Endometrial microvascular endothelial cells (primary cell): Measurements from ENCODE around the gene SYNPO. TPM values are rescaled to one million over a fixed set of nuclear protein-coding genes. Genes with fewer than 3 reads are reported as not detected.

Source experiments
- in situ Hi-C: cut with HindIII; loops from 2 replicates; pipeline ENCODE4 v1.10.0; 2017; ENCODE audit warnings: low sequenced_read_pairs, low pct_unique_long_range_greater_than_20kb; ENCODE audit errors: inconsistent ontology term
- total RNA-seq: library from RNA; depleted of rRNA; stranded (reverse); fragments of >200 nt; gene quantifications from one replicate; pipeline ENCODE4 v1.2.3, GENCODE V29; 2015; ENCODE audit errors: inconsistent ontology term

SYNPO gene
- 34.8 TPM for total RNA-seq

- in situ Hi-C loops, result no loop called here
These were observed at the start of gene SYNPO for GRCh38 chr5:150640311-150641005. TSS of gene SYNPO (plus strand) at chr5:150640660. CDS start at chr5:150648276, 7,616 bp downstream.

- in situ Hi-C loops, result no loop called here
These were observed 49.3 kb upstream of the SYNPO start for GRCh38 chr5:150590979-150591695.

GRCh38 chr5:150593593-150593992 lies 46.9 kb upstream of the SYNPO start:
- in situ Hi-C loops, result no loop called here

GRCh38 chr5:150593996-150594395 lies 46.5 kb upstream of the SYNPO start:
- in situ Hi-C loops, result no loop called here

GRCh38 chr5:150595466-150596031 lies 44.9 kb upstream of the SYNPO start:
- in situ Hi-C loops, result no loop called here

GRCh38 chr5:150596313-150596712 lies 44.1 kb upstream of the SYNPO start:
- in situ Hi-C loops, result no loop called here

- in situ Hi-C loops, result no loop called here
These were observed 43.6 kb upstream of the SYNPO start for GRCh38 chr5:150596826-150597225.

GRCh38 chr5:150598006-150598405 lies 42.5 kb upstream of the SYNPO start:
- in situ Hi-C loops, result no loop called here

- in situ Hi-C loops, result no loop called here
These were observed 41.6 kb upstream of the SYNPO start for GRCh38 chr5:150598821-150599273.

- in situ Hi-C loops, result no loop called here
These were observed 41.2 kb upstream of the SYNPO start for GRCh38 chr5:150599281-150599680.

- in situ Hi-C loops, result no loop called here
These were observed 40.4 kb upstream of the SYNPO start for GRCh38 chr5:150599917-150600511.

GRCh38 chr5:150600616-150601490 lies 39.6 kb upstream of the SYNPO start:
- in situ Hi-C loops, result no loop called here

GRCh38 chr5:150601491-150602345 lies 38.7 kb upstream of the SYNPO start:
- in situ Hi-C loops, result no loop called here

GRCh38 chr5:150603052-150603451 lies 37.4 kb upstream of the SYNPO start:
- in situ Hi-C loops, result no loop called here

- in situ Hi-C loops, result no loop called here
These were observed 37.0 kb upstream of the SYNPO start for GRCh38 chr5:150603491-150603890.

- in situ Hi-C loops, result no loop called here
These were observed 36.5 kb upstream of the SYNPO start for GRCh38 chr5:150604010-150604409.

GRCh38 chr5:150604894-150605440 lies 35.5 kb upstream of the SYNPO start:
- in situ Hi-C loops, result no loop called here

- in situ Hi-C loops, result no loop called here
These were observed 34.9 kb upstream of the SYNPO start for GRCh38 chr5:150605546-150605945.
